HFF-Myc (cell line): ENCODE data around the gene TBCE.

ENCODE experiments used
- DNase-seq: peaks from one replicate; pipeline ENCODE4 v3.0.0-alpha.2; 2011; ENCODE audit warnings: low read depth; ENCODE audit errors: extremely low read depth
- H3K4me3 ChIP-seq: replicated peaks from 2 replicates; pipeline ENCODE4 v1.5.1; 2011; ENCODE audit warnings: low read depth, mild to moderate bottlenecking, control low read depth, low read length
- TF ChIP-seq, protein P1 (sequence below): IDR thresholded peaks from 2 replicates; pipeline ENCODE4 v1.5.1; 2012; ENCODE audit warnings: mild to moderate bottlenecking, low read depth, low read length, control low read depth; ENCODE audit errors: missing control alignments

Gene TBCE

DNA sequence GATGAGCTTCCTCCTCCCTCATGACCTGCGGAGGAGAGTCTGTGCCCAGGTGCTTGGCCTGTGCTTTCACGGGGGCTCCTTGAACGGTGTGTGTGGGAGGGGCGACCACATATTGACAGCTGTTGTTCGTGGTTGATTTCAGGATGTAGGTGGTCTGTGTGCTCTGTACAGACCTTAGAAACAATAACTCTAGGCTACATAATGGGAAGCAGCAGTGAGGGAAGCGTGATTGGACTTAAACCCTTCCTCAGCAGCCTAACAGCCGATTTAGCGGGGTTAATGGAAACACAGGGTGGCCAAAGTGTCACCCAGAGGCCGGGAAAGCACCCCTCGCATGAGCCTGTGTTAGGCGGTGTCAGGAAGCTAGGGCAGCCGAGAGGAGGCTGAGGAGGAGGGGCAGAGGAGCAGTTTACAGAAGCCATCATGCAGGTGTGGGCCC, 56.0 kb downstream of the TBCE start:
- TF ChIP-seq, protein P1, sequence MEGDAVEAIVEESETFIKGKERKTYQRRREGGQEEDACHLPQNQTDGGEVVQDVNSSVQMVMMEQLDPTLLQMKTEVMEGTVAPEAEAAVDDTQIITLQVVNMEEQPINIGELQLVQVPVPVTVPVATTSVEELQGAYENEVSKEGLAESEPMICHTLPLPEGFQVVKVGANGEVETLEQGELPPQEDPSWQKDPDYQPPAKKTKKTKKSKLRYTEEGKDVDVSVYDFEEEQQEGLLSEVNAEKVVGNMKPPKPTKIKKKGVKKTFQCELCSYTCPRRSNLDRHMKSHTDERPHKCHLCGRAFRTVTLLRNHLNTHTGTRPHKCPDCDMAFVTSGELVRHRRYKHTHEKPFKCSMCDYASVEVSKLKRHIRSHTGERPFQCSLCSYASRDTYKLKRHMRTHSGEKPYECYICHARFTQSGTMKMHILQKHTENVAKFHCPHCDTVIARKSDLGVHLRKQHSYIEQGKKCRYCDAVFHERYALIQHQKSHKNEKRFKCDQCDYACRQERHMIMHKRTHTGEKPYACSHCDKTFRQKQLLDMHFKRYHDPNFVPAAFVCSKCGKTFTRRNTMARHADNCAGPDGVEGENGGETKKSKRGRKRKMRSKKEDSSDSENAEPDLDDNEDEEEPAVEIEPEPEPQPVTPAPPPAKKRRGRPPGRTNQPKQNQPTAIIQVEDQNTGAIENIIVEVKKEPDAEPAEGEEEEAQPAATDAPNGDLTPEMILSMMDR, result no peak
- DNase-seq, result no peak
- H3K4me3 ChIP-seq, result no peak overlapping the region

DNA sequence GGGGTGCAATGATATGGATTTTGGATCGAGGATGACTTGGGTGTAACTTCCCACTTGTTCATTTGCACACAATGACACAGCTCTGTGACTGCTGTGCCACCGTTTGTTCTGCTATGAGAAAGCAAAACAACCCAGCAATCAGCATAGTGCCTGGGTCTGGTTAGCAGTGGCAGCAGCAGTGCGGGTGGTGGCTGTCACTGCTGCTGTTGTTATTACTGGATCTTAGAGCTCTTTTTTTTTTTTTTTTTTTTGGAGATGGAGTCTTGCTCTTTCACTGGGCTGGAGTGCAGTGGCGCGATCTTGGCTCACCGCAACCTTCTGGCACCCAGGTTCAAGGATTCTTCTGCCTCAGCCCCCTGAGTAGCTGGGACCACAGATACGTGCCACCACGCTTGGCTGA, 56.9 kb downstream of the TBCE start:
- H3K4me3 ChIP-seq, result no peak overlapping the region
- no peak for DNase-seq
- TF ChIP-seq, protein P1, result no peak

DNA sequence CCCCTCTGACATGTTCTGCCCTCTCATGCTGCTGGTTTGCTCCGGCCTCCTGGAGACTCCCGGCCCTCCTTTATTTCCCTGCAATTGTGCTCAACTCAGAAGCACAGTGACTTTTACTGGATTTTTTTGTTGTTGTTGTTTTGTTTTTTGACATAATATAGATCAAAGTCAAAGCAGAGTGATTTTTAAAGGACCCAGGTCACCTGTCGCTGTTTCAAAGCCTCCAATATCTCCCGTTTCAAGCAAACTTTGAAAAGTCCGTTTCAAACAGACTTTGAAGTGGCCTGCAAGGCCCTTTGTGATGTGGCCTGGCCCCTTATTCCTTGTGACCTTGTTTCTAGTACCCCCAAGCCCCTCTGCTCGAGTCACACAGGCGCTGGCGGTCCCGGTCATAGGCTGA, 58.1 kb downstream of the TBCE start:
- DNase-seq, result no peak
- H3K4me3 ChIP-seq, result no peak overlapping the region

DNA sequence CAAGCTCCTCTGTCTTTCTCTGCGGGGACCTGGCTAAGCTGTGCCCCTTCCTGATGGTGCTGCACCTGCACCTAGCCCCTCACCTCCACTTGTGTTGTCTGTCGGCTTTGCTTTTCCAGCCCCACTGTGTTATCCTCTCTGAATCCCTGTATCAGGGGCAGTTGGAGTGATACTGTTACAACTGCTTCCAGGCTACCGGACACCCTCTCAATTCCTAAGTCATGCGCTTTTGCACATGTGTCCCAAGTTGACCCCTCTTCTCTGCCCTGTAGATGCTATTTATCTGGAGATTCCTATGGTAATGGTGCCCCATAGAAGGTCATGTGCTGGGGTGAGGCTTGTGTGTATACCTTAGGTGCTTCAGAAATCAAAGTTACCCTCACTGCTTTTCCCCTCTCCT, 58.9 kb downstream of the TBCE start:
- DNase-seq, result no peak
- TF ChIP-seq, protein P1, result no peak
- H3K4me3 ChIP-seq, result no peak overlapping the region

More for the DNA sequence above, 58.1 kb downstream of the TBCE start:
- TF ChIP-seq, protein P1, result no peak

DNA sequence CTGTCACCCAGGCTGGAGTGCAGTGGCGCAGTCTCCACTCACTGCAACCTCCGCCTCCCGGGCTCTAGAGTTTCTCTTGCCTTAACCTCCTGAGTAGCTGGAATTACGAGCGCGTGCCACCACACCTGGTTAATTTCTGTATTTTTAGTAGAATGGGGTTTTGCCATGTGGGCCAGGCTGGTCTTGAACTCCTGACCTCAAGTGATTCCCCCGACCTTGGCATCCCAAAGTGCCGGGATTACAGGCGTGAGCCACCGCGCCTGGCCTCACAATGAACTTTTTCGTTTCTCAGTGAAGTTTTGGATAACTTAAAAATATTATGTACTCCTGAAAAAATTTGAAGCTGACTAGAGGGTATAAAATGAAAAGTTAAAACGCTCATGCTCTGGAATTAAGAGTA, 59.5 kb downstream of the TBCE start:
- no peak overlapping the region for H3K4me3 ChIP-seq
- no peak for DNase-seq
- TF ChIP-seq, protein P1, result no peak

DNA sequence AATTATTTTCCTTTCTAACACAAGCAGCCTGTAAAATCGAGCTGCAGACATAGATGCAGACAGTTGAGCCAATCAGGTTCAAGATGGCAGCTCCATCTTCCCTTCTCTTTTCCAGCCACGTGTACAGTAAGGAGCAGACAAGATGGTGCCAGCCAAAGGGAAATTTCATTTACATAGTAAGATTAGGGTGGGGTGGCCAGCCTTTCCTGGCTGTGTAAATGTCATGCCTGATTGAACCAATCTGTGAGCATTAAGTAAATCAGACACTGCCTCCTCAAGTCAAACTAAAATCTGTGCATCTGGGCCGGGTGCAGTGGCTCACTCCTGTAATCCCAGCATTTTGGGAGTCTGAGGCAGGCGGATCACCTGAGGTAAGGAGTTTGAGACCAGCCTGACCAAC, 60.2 kb downstream of the TBCE start:
- H3K4me3 ChIP-seq, result no peak overlapping the region
- TF ChIP-seq, protein P1, result no peak
- DNase-seq, result no peak

DNA sequence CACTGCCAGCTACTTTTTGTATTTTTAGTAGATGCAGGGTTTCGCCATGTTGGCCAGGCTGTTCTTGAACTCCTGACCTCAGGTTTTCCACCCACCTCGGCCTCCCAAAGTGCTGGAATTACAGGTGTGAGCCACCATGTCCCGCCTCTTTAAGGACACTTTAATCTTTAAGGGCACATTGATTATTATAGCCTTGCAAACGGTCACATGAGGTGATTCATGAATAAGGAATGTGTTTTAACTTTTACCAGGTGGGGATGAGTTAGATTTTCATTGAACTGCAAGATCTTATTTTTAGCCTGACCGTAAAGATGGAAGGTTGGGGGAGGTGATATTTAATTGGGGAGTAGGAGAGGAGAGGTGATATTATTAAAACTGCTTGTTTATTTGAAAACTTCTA, 61.9 kb downstream of the TBCE start:
- no peak for DNase-seq
- TF ChIP-seq, protein P1, result no peak
- H3K4me3 ChIP-seq, result no peak overlapping the region
